ENCODE data around the gene DPP7.

- TF ChIP-seq CTCF (conservative IDR thresholded peaks at IDR 0.05; ENCODE audit: low read depth in 2 of 2), result no peak; a peak in 2 of 4 replicates
- no peak for TF ChIP-seq EZH2 (IDR thresholded peaks at IDR 0.05; ENCODE audit: low read depth, unreplicated experiment)
- TF ChIP-seq POLR2AphosphoS5 (IDR thresholded peaks at IDR 0.05; ENCODE audit: low read depth), result no peak
- TF ChIP-seq EZH2phosphoT487 (IDR thresholded peaks at IDR 0.05; ENCODE audit: unreplicated experiment), result no peak
- no peak for TF ChIP-seq REST (IDR thresholded peaks at IDR 0.05; ENCODE audit: unreplicated experiment)
Measured at GRCh38 chr9:137138058-137138721, 23.7 kb upstream of the DPP7 start.
